MCF 10A (cell line): ENCODE measurements around the gene SF3B2. TPM values are rescaled to one million over a fixed set of nuclear protein-coding genes. Genes with fewer than 3 reads are reported as not detected.

Experiments used
- BruUV-seq: library from RNA; stranded (reverse); fragments of 400-500 nt; replicated peaks from 2 replicates; lab custom pipeline; 2021; lab: Mats Ljungman, UMichigan
- CTCF ChIA-PET: fragments of 300-600 bp; sonication (Branson Sonifier 250); formaldehyde crosslinking; extraction: SDS; loops from one replicate; lab custom pipeline; 2021; ENCODE audit warnings: antibody characterized with exemption, inconsistent platforms; lab: Yijun Ruan, JAX
- POLR2A ChIA-PET: fragments of 300-600, 350-650 bp; sonication (Branson Sonifier 250); formaldehyde crosslinking; extraction: SDS; loops from one replicate; lab custom pipeline; 2020; ENCODE audit warnings: antibody characterized with exemption, inconsistent platforms; lab: Yijun Ruan, JAX
- DNase-seq: peaks from one replicate; pipeline ENCODE4 v3.0.0-alpha.2; 2018; ENCODE audit not compliant: unreplicated experiment
- H3K27ac Mint-ChIP-seq: one replicate; pipeline ENCODE4 v1.8.0; 2022; ENCODE audit warnings: mild to moderate bottlenecking, low read depth, mixed read lengths; ENCODE audit not compliant: unreplicated experiment
- H3K27me3 Mint-ChIP-seq: one replicate; pipeline ENCODE4 v1.8.0; 2022; ENCODE audit warnings: mixed read lengths; ENCODE audit not compliant: insufficient read depth, unreplicated experiment
- H3K36me3 Mint-ChIP-seq: one replicate; pipeline ENCODE4 v1.8.0; 2022; ENCODE audit warnings: mild to moderate bottlenecking, moderate library complexity, mixed read lengths; ENCODE audit not compliant: insufficient read depth, unreplicated experiment
- H3K4me1 Mint-ChIP-seq: one replicate; pipeline ENCODE4 v1.8.0; 2022; ENCODE audit warnings: mixed read lengths; ENCODE audit not compliant: insufficient read depth, unreplicated experiment
- H3K4me3 Mint-ChIP-seq: one replicate; pipeline ENCODE4 v1.8.0; 2022; ENCODE audit warnings: mild to moderate bottlenecking, moderate library complexity, mixed read lengths; ENCODE audit not compliant: unreplicated experiment
- H3K9me3 Mint-ChIP-seq: one replicate; pipeline ENCODE4 v1.8.0; 2022; ENCODE audit warnings: mixed read lengths; ENCODE audit not compliant: unreplicated experiment
- CTCF ChIP-seq: fragments of 200-600 bp; IDR thresholded peaks from one replicate; pipeline ENCODE4 v1.8.0; 2022; ENCODE audit warnings: antibody characterized with exemption, mild to moderate bottlenecking; ENCODE audit not compliant: unreplicated experiment
- intact Hi-C: fragments of 100-400 bp; cut with micrococcal nuclease; formaldehyde crosslinking; loops from 2 replicates; pipeline ENCODE4 v1.14.1; 2022
- total RNA-seq: library from RNA; stranded (reverse); gene quantifications from 2 replicates; pipeline ENCODE4 v1.2.3, GENCODE V29; 2022

SF3B2 gene
- total RNA-seq, 1 experiment from 2014 or later: 241 TPM

- no TSS peak for BruUV-seq
- CTCF ChIA-PET: interaction anchor here (0.6 to 2.8 kb wide), 5 partner anchors 9 to 814 kb away, joined by 3 to 20 read pairs (median 3); partner anchors contain the start of gene KAT5
- H3K4me3 Mint-ChIP-seq: no peak overlapping the region
Measured at GRCh38 chr11:66080055-66080817, 28.1 kb downstream of the SF3B2 start.

GRCh38 chr11:66081505-66081904 lies 29.3 kb downstream of the SF3B2 start:
- no TSS peak for BruUV-seq
- peak overlapping the region; percentile 35 for H3K4me3 Mint-ChIP-seq
- no peak for TF ChIP-seq CTCF
- no peaks in the 10 kb centered on the region for H3K27me3 Mint-ChIP-seq
- peak overlapping the region; percentile 87 for H3K27ac Mint-ChIP-seq
- DNase-seq: peak; percentile 62
- H3K36me3 Mint-ChIP-seq: peaks cover 16% of the 10 kb centered on the region
- ChIA-PET POLR2A (interaction anchor here (0.5 to 2.0 kb wide), 19 partner anchors 10 to 855 kb away, joined by 3 to 22 read pairs (median 4); partner anchors contain the start of genes BANF1, FOSL1, PACS1 and SF3B2), CTCF (interaction anchor here (0.8 to 2.8 kb wide), 4 partner anchors 10 to 141 kb away, joined by 3 to 20 read pairs (median 5); no protein-coding TSS in a partner anchor)
- H3K4me1 Mint-ChIP-seq: peaks cover 44% of the 10 kb centered on the region
- intact Hi-C loops: no loop called here
- no peaks in the 10 kb centered on the region for H3K9me3 Mint-ChIP-seq

More at GRCh38 chr11:66080055-66080817, 28.1 kb downstream of the SF3B2 start:
- H3K9me3 Mint-ChIP-seq: no peaks in the 10 kb centered on the region
- intact Hi-C loops: no loop called here
- peaks cover 44% of the 10 kb centered on the region for H3K4me1 Mint-ChIP-seq
- peak overlapping the region; percentile 87 for H3K27ac Mint-ChIP-seq
- peak; percentile 80 for DNase-seq
- TF ChIP-seq CTCF: no peak
- POLR2A ChIA-PET: interaction anchor here (0.8 to 2.0 kb wide), 8 partner anchors 9 to 188 kb away, joined by 3 to 22 read pairs (median 5); partner anchors contain the start of genes PACS1 and SF3B2
- H3K27me3 Mint-ChIP-seq: no peaks in the 10 kb centered on the region
- peaks cover 20% of the 10 kb centered on the region for H3K36me3 Mint-ChIP-seq

- intact Hi-C loops: no loop called here
- peaks cover 44% of the 10 kb centered on the region for H3K4me1 Mint-ChIP-seq
- TF ChIP-seq CTCF: no peak
- no TSS peak for BruUV-seq
- H3K4me3 Mint-ChIP-seq: no peak overlapping the region
- H3K27ac Mint-ChIP-seq: no peak overlapping the region
- H3K9me3 Mint-ChIP-seq: no peaks in the 10 kb centered on the region
- peaks cover 11% of the 10 kb centered on the region for H3K36me3 Mint-ChIP-seq
- CTCF ChIA-PET: interaction anchor here (0.8 to 1.1 kb wide), 3 partner anchors 38 to 139 kb away, joined by 3 to 5 read pairs (median 4); no protein-coding TSS in a partner anchor
- DNase-seq: peak; percentile 34
- H3K27me3 Mint-ChIP-seq: no peaks in the 10 kb centered on the region
- POLR2A ChIA-PET: interaction anchor here (0.6 kb wide), 1 partner anchor 65 kb away, joined by 3 read pairs; no protein-coding TSS in a partner anchor
Measured at GRCh38 chr11:66082946-66083698, 31.0 kb downstream of the SF3B2 start.
